OCI-LY7 (cell line): ENCODE results near the gene TMEM37. TPM values are rescaled to one million over a fixed set of nuclear protein-coding genes. Genes with fewer than 3 reads are reported as not detected.
A peak's percentile ranks its signal among the peaks of the same experiment; 100 is the strongest.

Experiments used
- BruUV-seq: library from RNA; stranded (reverse); fragments of 400-500 nt; replicated peaks from 2 replicates; lab custom pipeline; 2021; lab: Mats Ljungman, UMichigan
- CTCF ChIA-PET: fragments of 300-600 bp; sonication (Branson Sonifier 250); formaldehyde crosslinking; loops from one replicate; lab custom pipeline; 2022; ENCODE audit warnings: antibody characterized with exemption; ENCODE audit not compliant: unreplicated experiment; lab: Charles Lee
- POLR2A ChIA-PET: fragments of 300-600 bp; sonication (Branson Sonifier 250); formaldehyde crosslinking; loops from one replicate; lab custom pipeline; 2022; ENCODE audit warnings: antibody characterized with exemption; lab: Charles Lee
- DNase-seq: peaks from one replicate; pipeline ENCODE4 v3.0.0-alpha.2; 2015; ENCODE audit warnings: low spot score
- H2AFZ ChIP-seq: fragments of 200-600 bp; sonication (generic), shearing (Covaris generic); 2 replicates; pipeline ENCODE4 v1.6.1; 2014; ENCODE audit warnings: mild to moderate bottlenecking, antibody characterized with exemption, low read length, moderate library complexity
- H3K27ac ChIP-seq: fragments of 200-600 bp; sonication (generic); 2 replicates; pipeline ENCODE4 v1.5.1; 2014; ENCODE audit warnings: mixed run types, low read depth, mild to moderate bottlenecking, moderate library complexity, low read length, inconsistent platforms; ENCODE audit not compliant: poor library complexity, severe bottlenecking
- H3K36me3 ChIP-seq: fragments of 200-600 bp; sonication (generic); 2 replicates; pipeline ENCODE4 v1.6.1; 2014; ENCODE audit warnings: mild to moderate bottlenecking, antibody characterized with exemption, low read length, moderate library complexity, mixed read lengths; ENCODE audit not compliant: insufficient read depth
- H3K4me1 ChIP-seq: fragments of 200-600 bp; sonication (generic); 2 replicates; pipeline ENCODE4 v1.5.1; 2014; ENCODE audit warnings: mild to moderate bottlenecking, low read length; ENCODE audit not compliant: insufficient read depth, poor library complexity, severe bottlenecking
- H3K4me2 ChIP-seq: fragments of 200-600 bp; sonication (generic); 2 replicates; pipeline ENCODE4 v1.6.1; 2014; ENCODE audit warnings: mild to moderate bottlenecking, low read length
- H3K4me3 ChIP-seq: fragments of 200-600 bp; sonication (generic); 2 replicates; pipeline ENCODE4 v1.5.1; 2014; ENCODE audit warnings: mild to moderate bottlenecking, low read depth, low read length; ENCODE audit not compliant: poor library complexity, severe bottlenecking
- H3K79me2 ChIP-seq: fragments of 200-600 bp; sonication (generic); 2 replicates; pipeline ENCODE4 v1.6.1; 2016; ENCODE audit warnings: low read depth, mild to moderate bottlenecking, low read length, moderate library complexity, mixed read lengths; ENCODE audit not compliant: insufficient read depth
- H3K9me2 ChIP-seq: fragments of 200-600 bp; sonication (generic); 2 replicates; pipeline ENCODE4 v1.6.1; 2016; ENCODE audit warnings: mild to moderate bottlenecking, low read length, mixed read lengths; ENCODE audit not compliant: insufficient read depth
- H3K9me3 ChIP-seq: fragments of 200-600 bp; sonication (generic); 2 replicates; pipeline ENCODE4 v1.6.1; 2014; ENCODE audit warnings: mild to moderate bottlenecking, mixed run types, low read length, mixed read lengths
- H4K20me1 ChIP-seq: fragments of 200-600 bp; sonication (generic); 2 replicates; pipeline ENCODE4 v1.6.1; 2014; ENCODE audit warnings: mild to moderate bottlenecking, antibody characterized with exemption, low read length, moderate library complexity, mixed read lengths; ENCODE audit not compliant: insufficient read depth
- EZH2phosphoT487 ChIP-seq: fragments of 200-600 bp; sonication (generic); IDR thresholded peaks from 2 replicates; pipeline ENCODE4 v1.6.1; 2018; ENCODE audit warnings: low read depth, borderline replicate concordance, mild to moderate bottlenecking, mixed run types, antibody characterized with exemption, low read length, moderate library complexity, mixed read lengths
- intact Hi-C: fragments of 100-400 bp; cut with micrococcal nuclease; formaldehyde crosslinking; loops from one replicate; pipeline ENCODE4 v1.10.0; 2022; ENCODE audit not compliant: unreplicated experiment
- total RNA-seq, 2 experiments: library from RNA; depleted of rRNA in 1 of 2; stranded (reverse); fragments of >200 nt in 1 of 2; shearing (Covaris generic) in 1 of 2; gene quantifications; 2 replicates each; pipeline ENCODE4 v1.2.3, GENCODE V29; 2014 to 2022
- TF ChIP-seq, protein P1 (sequence below): fragments of 200-600 bp; sonication (generic); conservative IDR thresholded peaks from 2 replicates; pipeline ENCODE4 v1.5.1; 2014; ENCODE audit warnings: mild to moderate bottlenecking, antibody characterized with exemption, low read length, moderate library complexity, mixed read lengths

TMEM37 gene
- total RNA-seq, 2 experiments from 2014 or later, result not detected

DNA sequence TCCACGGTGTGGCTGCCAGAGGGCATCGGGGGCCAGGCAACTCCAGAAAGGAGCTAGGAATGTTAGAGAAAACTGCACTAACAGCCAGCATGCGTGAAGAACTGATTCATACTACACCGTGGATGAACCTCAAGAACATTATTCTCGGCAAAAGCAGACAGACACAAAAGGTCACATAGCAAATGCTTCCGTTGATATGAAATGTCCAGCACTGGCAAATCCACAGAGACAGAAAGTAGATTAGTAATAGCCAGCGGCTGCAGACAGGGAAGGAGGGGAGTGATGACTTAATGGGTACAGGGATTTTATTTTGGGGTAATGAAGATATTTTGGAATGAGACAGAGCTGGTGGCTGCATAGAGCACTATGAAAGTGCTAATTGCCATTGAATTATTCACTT, 55.2 kb downstream of the TMEM37 start:
- no peak overlapping the region for H3K4me2 ChIP-seq
- peaks cover 9% of the 10 kb centered on the region for H3K4me1 ChIP-seq
- TF ChIP-seq, protein P1, sequence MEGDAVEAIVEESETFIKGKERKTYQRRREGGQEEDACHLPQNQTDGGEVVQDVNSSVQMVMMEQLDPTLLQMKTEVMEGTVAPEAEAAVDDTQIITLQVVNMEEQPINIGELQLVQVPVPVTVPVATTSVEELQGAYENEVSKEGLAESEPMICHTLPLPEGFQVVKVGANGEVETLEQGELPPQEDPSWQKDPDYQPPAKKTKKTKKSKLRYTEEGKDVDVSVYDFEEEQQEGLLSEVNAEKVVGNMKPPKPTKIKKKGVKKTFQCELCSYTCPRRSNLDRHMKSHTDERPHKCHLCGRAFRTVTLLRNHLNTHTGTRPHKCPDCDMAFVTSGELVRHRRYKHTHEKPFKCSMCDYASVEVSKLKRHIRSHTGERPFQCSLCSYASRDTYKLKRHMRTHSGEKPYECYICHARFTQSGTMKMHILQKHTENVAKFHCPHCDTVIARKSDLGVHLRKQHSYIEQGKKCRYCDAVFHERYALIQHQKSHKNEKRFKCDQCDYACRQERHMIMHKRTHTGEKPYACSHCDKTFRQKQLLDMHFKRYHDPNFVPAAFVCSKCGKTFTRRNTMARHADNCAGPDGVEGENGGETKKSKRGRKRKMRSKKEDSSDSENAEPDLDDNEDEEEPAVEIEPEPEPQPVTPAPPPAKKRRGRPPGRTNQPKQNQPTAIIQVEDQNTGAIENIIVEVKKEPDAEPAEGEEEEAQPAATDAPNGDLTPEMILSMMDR, result no peak
- TF ChIP-seq EZH2phosphoT487, result no peak
- H3K9me3 ChIP-seq, result no peaks in the 10 kb centered on the region
- H2AFZ ChIP-seq, result no peak overlapping the region
- intact Hi-C loops, result no loop called here
- no peaks in the 10 kb centered on the region for H3K36me3 ChIP-seq
- no TSS peak for BruUV-seq
- no peak for DNase-seq
- no peak overlapping the region for H3K27ac ChIP-seq
- H3K4me3 ChIP-seq, result no peak overlapping the region
- ChIA-PET CTCF (interaction anchor here (1.5 kb wide), 1 partner anchor 72 kb away, joined by 4 read pairs; no protein-coding TSS in a partner anchor), POLR2A (interaction anchor here (1.1 to 1.4 kb wide), 2 partner anchors 10 to 20 kb away, joined by 3 read pairs; no protein-coding TSS in a partner anchor)
- H3K9me2 ChIP-seq, result no peaks in the 10 kb centered on the region
- no peaks in the 10 kb centered on the region for H3K79me2 ChIP-seq
- H4K20me1 ChIP-seq, result no peaks in the 10 kb centered on the region

DNA sequence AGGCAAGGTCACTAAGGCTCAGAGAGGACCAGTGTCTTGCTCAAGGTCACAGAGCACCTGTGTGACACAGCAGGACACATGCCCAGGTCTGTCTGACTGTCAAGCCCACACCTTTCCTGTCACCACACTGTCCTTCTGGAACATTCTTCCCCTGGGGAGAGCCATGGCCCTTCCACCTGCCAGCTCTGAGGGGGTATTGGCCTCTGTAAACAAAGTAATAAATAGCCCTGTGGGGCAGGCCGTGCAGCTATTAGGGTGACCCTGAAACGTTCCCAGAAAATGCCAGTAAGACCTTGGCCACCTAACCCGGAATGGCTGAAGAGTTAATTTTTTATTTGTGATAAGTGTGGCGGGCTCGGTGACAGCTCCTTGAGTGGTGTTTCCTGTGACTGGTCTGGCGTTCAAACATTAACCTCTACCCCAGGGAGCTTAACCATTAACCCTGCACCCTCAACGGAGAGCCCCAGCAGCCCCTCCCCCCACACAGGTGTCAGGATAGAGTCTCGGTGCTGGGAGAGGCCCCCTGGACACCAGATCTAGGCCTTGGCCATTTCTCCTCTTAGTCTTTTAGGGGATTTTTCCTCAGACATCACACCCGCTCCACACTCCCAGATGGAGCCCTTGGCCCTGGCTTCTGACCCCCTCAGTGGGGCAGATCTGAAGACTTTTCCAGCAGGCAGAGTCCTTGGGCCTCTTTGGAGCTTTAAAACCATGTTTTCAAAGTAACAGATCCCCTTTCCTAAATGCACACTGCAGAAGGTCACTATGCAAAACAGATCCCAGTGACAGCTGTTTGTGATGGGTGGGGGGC, 56.0 kb downstream of the TMEM37 start:
- no peaks in the 10 kb centered on the region for H3K9me3 ChIP-seq
- H3K4me1 ChIP-seq, result peaks cover 9% of the 10 kb centered on the region
- intact Hi-C loops, result no loop called here
- no peaks in the 10 kb centered on the region for H3K36me3 ChIP-seq
- no peak for TF ChIP-seq EZH2phosphoT487
- TF ChIP-seq, protein P1, result no peak
- no peak overlapping the region for H3K27ac ChIP-seq
- no peak overlapping the region for H3K4me3 ChIP-seq
- H4K20me1 ChIP-seq, result no peaks in the 10 kb centered on the region
- CTCF ChIA-PET, result interaction anchor here (1.5 kb wide), 1 partner anchor 73 kb away, joined by 4 read pairs; no protein-coding TSS in a partner anchor
- peak overlapping the region; percentile 20; the same call in 1 of the 2 replicates for H3K4me2 ChIP-seq
- POLR2A ChIA-PET, result interaction anchor here (1.1 kb wide), 1 partner anchor 11 kb away, joined by 3 read pairs; no protein-coding TSS in a partner anchor
- no TSS peak for BruUV-seq
- no peaks in the 10 kb centered on the region for H3K79me2 ChIP-seq
- H3K9me2 ChIP-seq, result no peaks in the 10 kb centered on the region
- no peak overlapping the region for H2AFZ ChIP-seq
- peak; percentile 31 for DNase-seq

Other genes starting within 250 kb of the TMEM37 start
- not detected in 2 replicates for gene STEAP3, start 208.0 kb upstream of the TMEM37 start, total RNA-seq (2014; rRNA removed; shearing (Covaris generic))
- gene STEAP3, start 208.0 kb upstream of the TMEM37 start, total RNA-seq (2022), result not detected in 2 replicates
- 14.2 and 15.4 TPM in 2 replicates for gene C2orf76, start 65.0 kb upstream of the TMEM37 start, total RNA-seq (2014; rRNA removed; shearing (Covaris generic))
- gene C2orf76, start 65.0 kb upstream of the TMEM37 start, total RNA-seq (2022), result 17.7 and 22.5 TPM in 2 replicates
- 293 and 348 TPM in 2 replicates for gene DBI, start 64.9 kb upstream of the TMEM37 start, total RNA-seq (2014; rRNA removed; shearing (Covaris generic))
- 309 and 338 TPM in 2 replicates for gene DBI, start 64.9 kb upstream of the TMEM37 start, total RNA-seq (2022)
- gene SCTR, start 92.6 kb downstream of the TMEM37 start, total RNA-seq (2014; rRNA removed; shearing (Covaris generic)), result not detected in 2 replicates
- not detected in 2 replicates for gene SCTR, start 92.6 kb downstream of the TMEM37 start, total RNA-seq (2022)
- gene CFAP221, start 112.6 kb downstream of the TMEM37 start, total RNA-seq (2014; rRNA removed; shearing (Covaris generic)), result not detected in 2 replicates
- not detected in 2 replicates for gene CFAP221, start 112.6 kb downstream of the TMEM37 start, total RNA-seq (2022)
- 31.8 and 36.7 TPM in 2 replicates for gene TMEM177, start 247.3 kb downstream of the TMEM37 start, total RNA-seq (2014; rRNA removed; shearing (Covaris generic))
- 24.2 and 28.8 TPM in 2 replicates for gene TMEM177, start 247.3 kb downstream of the TMEM37 start, total RNA-seq (2022)